K562 (cell line): ENCODE data around the gene PLAAT4. TPM values are rescaled to one million over a fixed set of nuclear protein-coding genes. Genes with fewer than 3 reads are reported as not detected.

ENCODE experiments used
- CCNT2 ChIP-seq: IDR thresholded peaks from 2 replicates; pipeline ENCODE4 v1.6.1; 2011; ENCODE audit warnings: borderline replicate concordance, low read depth, mild to moderate bottlenecking, moderate library complexity, mixed read lengths, low read length; ENCODE audit not compliant: insufficient read length; ENCODE audit errors: extremely low read depth
- ELF4 ChIP-seq: fragments of 450-650 bp; formaldehyde crosslinking; IDR thresholded peaks from 2 replicates; pipeline ENCODE4 v1.4.0; 2022; ENCODE audit warnings: missing genetic modification characterization
- EP300 ChIP-seq: IDR thresholded peaks from 2 replicates; pipeline ENCODE4 v1.6.1; 2012; ENCODE audit warnings: low read length, improper control_type of control experiment
- KLF13 ChIP-seq: fragments of 450-650 bp; IDR thresholded peaks from 2 replicates; pipeline ENCODE4 v1.6.1; 2016; ENCODE audit warnings: missing genetic modification characterization, low read depth, mild to moderate bottlenecking, missing compliant biosample characterization, moderate library complexity, borderline replicate concordance
- POLR2H ChIP-seq: IDR thresholded peaks from 2 replicates; pipeline ENCODE4 v1.6.1; 2016; ENCODE audit warnings: missing genetic modification characterization, low read depth, mild to moderate bottlenecking, control low read depth, missing compliant biosample characterization, moderate library complexity
- SIN3B ChIP-seq: fragments of 450-650 bp; IDR thresholded peaks from 2 replicates; pipeline ENCODE4 v1.6.1; 2017; ENCODE audit warnings: low read depth, mild to moderate bottlenecking, moderate library complexity
- SMARCA4 ChIP-seq: fragments of 450-650 bp; IDR thresholded peaks from 2 replicates; pipeline ENCODE4 v1.6.1; 2016
- SMARCA5 ChIP-seq: fragments of 450-650 bp; IDR thresholded peaks from 2 replicates; pipeline ENCODE4 v1.6.1; 2016
- polyA plus RNA-seq, 8 experiments: library from polyadenylated mRNA; depleted of rRNA in 4 of 8; stranded (reverse) in 5 of 8; unstranded in 3 of 8; fragments of >200 nt; fragmentation: Nextera tagmentation in 2 of 8; fragmentation: Illumina TruSeq in 1 of 8; extraction: Ambion mirVana in 2 of 8; extraction: Trizol in 1 of 8; gene quantifications; 2 replicates each; pipeline versions ENCODE4 v1.2.1 to v1.2.3, GENCODE V29; 2011 to 2014; ENCODE audit warnings: inconsistent platforms in 1 of 8, missing spikeins in 1 of 8
- total RNA-seq, 7 experiments: library from RNA; depleted of rRNA in 6 of 7; stranded (reverse); fragments of >200 nt in 6 of 7; fragmentation: Illumina TruSeq in 2 of 7; extraction: Trizol in 2 of 7; gene quantifications; 2 replicates each; pipeline versions ENCODE4 v1.2.1 to v1.2.3, GENCODE V29; 2011 to 2021; ENCODE audit warnings: low replicate concordance in 1 of 7
- TF ChIP-seq, protein P1 (sequence below), 2 experiments: fragments of 450-650 bp in 1 of 2; sonication (generic) in 1 of 2; formaldehyde crosslinking; conservative IDR thresholded peaks; 2 replicates each; pipeline versions ENCODE4 v1.4.0 to v1.8.1; 2020 to 2022; ENCODE audit warnings: mild to moderate bottlenecking in 1 of 2, missing genetic modification reagents in 1 of 2
- TF ChIP-seq, protein P2 (sequence below): fragments of 450-650 bp; formaldehyde crosslinking; IDR thresholded peaks from 2 replicates; pipeline ENCODE4 v1.4.0; 2022; ENCODE audit warnings: mild to moderate bottlenecking, moderate library complexity
- TF ChIP-seq, protein P3 (sequence below): fragments of 250-450 bp; sonication (Bioruptor Pico); IDR thresholded peaks from 2 replicates; pipeline ENCODE4 v1.4.0; 2020
- TF ChIP-seq, protein P4 (sequence below), 2 experiments: fragments of 450-650 bp; IDR thresholded peaks; 2 replicates each; pipeline ENCODE4 v1.6.1; 2016; ENCODE audit warnings: mild to moderate bottlenecking in 2 of 2, borderline replicate concordance in 1 of 2, low read depth in 1 of 2, moderate library complexity in 1 of 2
- TF ChIP-seq, protein P5 (sequence below): fragments of 250-450 bp; sonication (Bioruptor Pico); IDR thresholded peaks from 2 replicates; pipeline ENCODE4 v1.5.0; 2020; ENCODE audit warnings: mild to moderate bottlenecking, borderline replicate concordance

PLAAT4 gene
- total and polyA plus RNA-seq, 9 of the 15 experiments (the other 6 are each of a cell fraction or from before 2014, with no cell fraction given) = 0.54 to 3.0 (median 1.3) TPM; not detected in 1

DNA sequence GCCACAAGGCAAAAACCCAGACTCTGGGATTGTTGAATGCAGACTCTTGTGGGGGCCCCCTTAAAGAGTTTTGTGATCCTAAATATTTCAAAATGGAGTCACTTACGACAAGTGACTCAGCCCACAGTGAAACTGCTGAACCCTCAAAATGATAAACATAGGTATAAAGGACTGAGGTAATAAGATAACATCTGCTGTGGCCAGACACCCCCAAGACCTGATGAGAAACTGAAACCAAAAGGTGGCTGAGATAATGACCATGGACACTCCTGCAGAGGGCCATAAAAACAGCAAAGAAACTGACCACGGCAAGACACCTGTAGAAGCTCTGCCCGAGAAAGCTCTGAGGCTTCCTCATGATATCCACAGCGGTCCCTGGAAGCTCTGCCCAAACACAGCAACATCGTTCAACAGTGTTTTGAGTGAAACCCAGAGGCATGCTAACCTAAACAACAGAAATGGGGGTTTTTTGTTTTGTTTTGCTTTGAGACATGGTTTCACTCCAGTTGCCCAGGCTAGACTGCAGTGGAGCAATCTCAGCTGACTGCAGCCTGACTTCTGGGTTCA lies 1.6 kb upstream of the PLAAT4 start (continued):
- TF ChIP-seq CCNT2 (no peak), KLF13 (tag) (peak; percentile 92), SMARCA5 (no peak), POLR2H (tag) (peak; percentile 78), SIN3B (no peak), EP300 (peak; percentile 37), ELF4 (CRISPR knock-in tag) (peak; percentile 92), SMARCA4 (no peak)
- TF ChIP-seq, protein P1, sequence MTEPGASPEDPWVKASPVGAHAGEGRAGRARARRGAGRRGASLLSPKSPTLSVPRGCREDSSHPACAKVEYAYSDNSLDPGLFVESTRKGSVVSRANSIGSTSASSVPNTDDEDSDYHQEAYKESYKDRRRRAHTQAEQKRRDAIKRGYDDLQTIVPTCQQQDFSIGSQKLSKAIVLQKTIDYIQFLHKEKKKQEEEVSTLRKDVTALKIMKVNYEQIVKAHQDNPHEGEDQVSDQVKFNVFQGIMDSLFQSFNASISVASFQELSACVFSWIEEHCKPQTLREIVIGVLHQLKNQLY (CRISPR knock-in tag; conservative IDR thresholded peaks at IDR 0.05) = no peak
- TF ChIP-seq, protein P2, sequence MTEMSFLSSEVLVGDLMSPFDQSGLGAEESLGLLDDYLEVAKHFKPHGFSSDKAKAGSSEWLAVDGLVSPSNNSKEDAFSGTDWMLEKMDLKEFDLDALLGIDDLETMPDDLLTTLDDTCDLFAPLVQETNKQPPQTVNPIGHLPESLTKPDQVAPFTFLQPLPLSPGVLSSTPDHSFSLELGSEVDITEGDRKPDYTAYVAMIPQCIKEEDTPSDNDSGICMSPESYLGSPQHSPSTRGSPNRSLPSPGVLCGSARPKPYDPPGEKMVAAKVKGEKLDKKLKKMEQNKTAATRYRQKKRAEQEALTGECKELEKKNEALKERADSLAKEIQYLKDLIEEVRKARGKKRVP (CRISPR knock-in tag) = peak; percentile 92
- TF ChIP-seq, protein P3, sequence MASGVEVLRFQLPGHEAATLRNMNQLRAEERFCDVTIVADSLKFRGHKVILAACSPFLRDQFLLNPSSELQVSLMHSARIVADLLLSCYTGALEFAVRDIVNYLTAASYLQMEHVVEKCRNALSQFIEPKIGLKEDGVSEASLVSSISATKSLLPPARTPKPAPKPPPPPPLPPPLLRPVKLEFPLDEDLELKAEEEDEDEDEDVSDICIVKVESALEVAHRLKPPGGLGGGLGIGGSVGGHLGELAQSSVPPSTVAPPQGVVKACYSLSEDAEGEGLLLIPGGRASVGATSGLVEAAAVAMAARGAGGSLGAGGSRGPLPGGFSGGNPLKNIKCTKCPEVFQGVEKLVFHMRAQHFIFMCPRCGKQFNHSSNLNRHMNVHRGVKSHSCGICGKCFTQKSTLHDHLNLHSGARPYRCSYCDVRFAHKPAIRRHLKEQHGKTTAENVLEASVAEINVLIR (CRISPR knock-in tag) = peak; percentile 86
- TF ChIP-seq, protein P4, sequence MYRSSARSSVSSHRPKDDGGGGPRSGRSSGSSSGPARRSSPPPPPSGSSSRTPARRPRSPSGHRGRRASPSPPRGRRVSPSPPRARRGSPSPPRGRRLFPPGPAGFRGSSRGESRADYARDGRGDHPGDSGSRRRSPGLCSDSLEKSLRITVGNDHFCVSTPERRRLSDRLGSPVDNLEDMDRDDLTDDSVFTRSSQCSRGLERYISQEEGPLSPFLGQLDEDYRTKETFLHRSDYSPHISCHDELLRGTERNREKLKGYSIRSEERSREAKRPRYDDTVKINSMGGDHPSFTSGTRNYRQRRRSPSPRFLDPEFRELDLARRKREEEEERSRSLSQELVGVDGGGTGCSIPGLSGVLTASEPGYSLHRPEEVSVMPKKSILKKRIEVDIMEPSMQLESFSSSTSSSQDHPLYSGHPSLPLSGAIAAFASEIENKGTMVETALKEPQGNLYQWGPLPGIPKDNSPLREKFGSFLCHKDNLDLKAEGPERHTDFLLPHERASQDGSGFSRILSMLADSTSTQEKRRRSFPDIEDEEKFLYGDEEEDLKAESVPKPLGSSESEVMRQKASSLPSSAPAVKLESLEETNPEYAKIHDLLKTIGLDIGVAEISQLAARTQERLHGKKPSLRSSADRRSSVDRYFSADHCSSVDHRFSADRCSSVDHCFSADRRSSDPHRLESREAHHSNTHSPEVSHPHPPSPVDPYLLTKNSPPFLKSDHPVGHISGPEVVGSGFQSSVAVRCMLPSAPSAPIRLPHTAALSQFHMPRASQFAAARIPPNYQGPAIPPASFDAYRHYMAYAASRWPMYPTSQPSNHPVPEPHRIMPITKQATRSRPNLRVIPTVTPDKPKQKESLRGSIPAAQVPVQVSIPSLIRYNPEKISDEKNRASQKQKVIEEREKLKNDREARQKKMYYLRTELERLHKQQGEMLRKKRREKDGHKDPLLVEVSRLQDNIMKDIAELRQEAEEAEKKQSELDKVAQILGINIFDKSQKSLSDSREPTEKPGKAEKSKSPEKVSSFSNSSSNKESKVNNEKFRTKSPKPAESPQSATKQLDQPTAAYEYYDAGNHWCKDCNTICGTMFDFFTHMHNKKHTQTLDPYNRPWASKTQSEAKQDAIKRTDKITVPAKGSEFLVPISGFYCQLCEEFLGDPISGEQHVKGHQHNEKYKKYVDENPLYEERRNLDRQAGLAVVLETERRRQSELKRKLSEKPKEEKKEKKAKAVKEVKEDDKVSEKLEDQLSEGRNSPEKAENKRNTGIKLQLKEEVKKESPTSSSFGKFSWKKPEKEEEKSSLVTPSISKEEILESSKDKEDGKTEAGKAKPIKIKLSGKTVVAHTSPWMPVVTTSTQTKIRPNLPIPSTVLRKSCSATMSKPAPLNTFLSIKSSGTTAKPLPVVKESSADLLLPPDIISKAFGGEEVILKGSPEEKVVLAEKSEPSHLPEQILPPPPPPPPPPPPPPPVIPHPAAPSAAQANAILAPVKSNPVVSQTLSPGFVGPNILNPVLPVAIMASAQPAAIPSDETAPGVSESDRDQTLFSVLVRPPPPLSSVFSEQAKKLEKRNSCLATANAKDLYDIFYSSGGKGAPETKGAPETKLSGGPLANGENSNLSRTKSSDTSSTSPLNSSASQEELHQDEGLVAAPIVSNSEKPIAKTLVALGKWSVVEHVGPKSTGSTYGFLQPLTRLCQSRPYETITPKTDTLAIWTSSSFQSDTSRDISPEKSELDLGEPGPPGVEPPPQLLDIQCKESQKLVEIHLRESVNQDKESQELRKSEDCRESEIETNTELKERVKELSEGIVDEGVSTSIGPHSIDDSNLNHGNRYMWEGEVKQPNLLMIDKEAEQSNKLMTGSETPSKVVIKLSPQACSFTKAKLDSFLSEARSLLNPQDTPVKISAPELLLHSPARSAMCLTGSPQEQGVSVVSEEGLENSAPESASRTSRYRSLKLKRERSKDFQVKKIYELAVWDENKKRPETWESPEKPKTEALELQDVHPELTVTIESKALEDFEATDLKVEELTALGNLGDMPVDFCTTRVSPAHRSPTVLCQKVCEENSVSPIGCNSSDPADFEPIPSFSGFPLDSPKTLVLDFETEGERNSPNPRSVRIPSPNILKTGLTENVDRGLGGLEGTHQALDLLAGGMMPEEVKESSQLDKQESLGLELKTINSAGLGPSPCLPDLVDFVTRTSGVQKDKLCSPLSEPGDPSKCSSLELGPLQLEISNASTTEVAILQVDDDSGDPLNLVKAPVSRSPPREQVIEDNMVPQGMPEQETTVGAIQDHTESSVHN (IDR thresholded peaks at IDR 0.05; ENCODE audit: borderline replicate concordance in 1 of 2, low read depth in 1 of 2) = no peak
- TF ChIP-seq, protein P5, sequence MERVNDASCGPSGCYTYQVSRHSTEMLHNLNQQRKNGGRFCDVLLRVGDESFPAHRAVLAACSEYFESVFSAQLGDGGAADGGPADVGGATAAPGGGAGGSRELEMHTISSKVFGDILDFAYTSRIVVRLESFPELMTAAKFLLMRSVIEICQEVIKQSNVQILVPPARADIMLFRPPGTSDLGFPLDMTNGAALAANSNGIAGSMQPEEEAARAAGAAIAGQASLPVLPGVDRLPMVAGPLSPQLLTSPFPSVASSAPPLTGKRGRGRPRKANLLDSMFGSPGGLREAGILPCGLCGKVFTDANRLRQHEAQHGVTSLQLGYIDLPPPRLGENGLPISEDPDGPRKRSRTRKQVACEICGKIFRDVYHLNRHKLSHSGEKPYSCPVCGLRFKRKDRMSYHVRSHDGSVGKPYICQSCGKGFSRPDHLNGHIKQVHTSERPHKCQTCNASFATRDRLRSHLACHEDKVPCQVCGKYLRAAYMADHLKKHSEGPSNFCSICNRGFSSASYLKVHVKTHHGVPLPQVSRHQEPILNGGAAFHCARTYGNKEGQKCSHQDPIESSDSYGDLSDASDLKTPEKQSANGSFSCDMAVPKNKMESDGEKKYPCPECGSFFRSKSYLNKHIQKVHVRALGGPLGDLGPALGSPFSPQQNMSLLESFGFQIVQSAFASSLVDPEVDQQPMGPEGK (CRISPR knock-in tag) = peak; percentile 97
